Adrenal gland (tissue), 12 donors: ENCODE results near the gene TCF12. TPM values are rescaled to one million over a fixed set of nuclear protein-coding genes. Genes with fewer than 3 reads are reported as not detected.
A peak's percentile ranks its signal among the peaks of the same experiment; 100 is the strongest.

Source experiments
- DNase-seq, 7 donors: peaks; one replicate each; pipeline ENCODE4 v3.0.0-alpha.2; 2019 to 2020
- H3K27ac ChIP-seq, 5 donors: fragments of 200-600 bp; sonication (generic) in 4 of 5; 1 replicate in 3 of 5; 2 replicates in 2 of 5; pipeline versions ENCODE4 v1.5.1 to v1.8.0; 2016 to 2020; ENCODE audit warnings: mild to moderate bottlenecking in 1 of 5
- H3K27me3 ChIP-seq: fragments of 200-600 bp; 2 replicates; pipeline ENCODE4 v1.8.0; 2021
- H3K36me3 ChIP-seq, 2 donors: fragments of 200-600 bp; replicated peaks in 1 of 2; 1 replicate in 1 of 2; 2 replicates in 1 of 2; pipeline versions ENCODE4 v1.5.1 to v1.8.0; 2018 to 2022
- H3K4me1 ChIP-seq, 2 donors: fragments of 200-600 bp; replicated peaks in 1 of 2; 1 replicate in 1 of 2; 2 replicates in 1 of 2; pipeline versions ENCODE4 v1.5.1 to v1.8.0; 2018 to 2021
- H3K4me3 ChIP-seq, 4 donors: fragments of 200-600 bp; sonication (generic) in 3 of 4; one replicate each; pipeline ENCODE4 v1.5.1; 2016 to 2018
- H3K9me3 ChIP-seq, 3 donors: fragments of 200-600 bp; sonication (generic) in 1 of 3; replicated peaks in 1 of 3; 1 replicate in 2 of 3; 2 replicates in 1 of 3; pipeline versions ENCODE4 v1.5.1 to v1.8.0; 2016 to 2021
- POLR2A ChIP-seq, 2 donors: fragments of 450-650 bp; IDR thresholded peaks; one replicate each; pipeline ENCODE4 v1.6.1; 2017; ENCODE audit warnings: antibody characterized with exemption in 2 of 2, mild to moderate bottlenecking in 2 of 2, moderate library complexity in 1 of 2
- WGBS, 4 donors: extraction: QIAGEN DNeasy Blood & Tissue Kit in 2 of 4; methylation state at CpG; one replicate each; pipeline versions ENCODE4 v1.1.5 to v1.1.7; 2013 to 2017; 5-methylcytosine and 5-hydroxymethylcytosine counted together
- intact Hi-C, 2 donors: fragments of 100-400 bp; cut with DNase I; formaldehyde crosslinking; loops; one replicate each; pipeline versions ENCODE4 v1.14.1 to v1.15.0; 2022 to 2023
- polyA plus RNA-seq, 3 donors: library from polyadenylated mRNA; stranded (reverse); fragments of 200-250 nt in 2 of 3; fragments of 350-450 nt in 1 of 3; fragmentation: Illumina TruSeq in 1 of 3; extraction: RNeasy Lipid Tissue Mini Kit (QIAGEN cat#74804) in 1 of 3; gene quantifications; one replicate each; pipeline ENCODE4 v1.2.3, GENCODE V29; 2013 to 2014
- total RNA-seq, 9 donors: library from RNA; depleted of rRNA in 4 of 9; stranded (reverse); fragments of >200 nt in 4 of 9; fragments of 120-200 nt in 1 of 9; fragmentation: NEBNext Ultra II Directional in 1 of 9; extraction: Animal tissue kit (Norgen Biotek cat#: 25700) in 1 of 9; gene quantifications; one replicate each; pipeline versions ENCODE4 v1.1.0 to v1.2.4, GENCODE V29; 2013 to 2023
- TF ChIP-seq, protein P1 (sequence below), 6 experiments: fragments of 450-650 bp in 4 of 6; fragments of 200-600 bp in 2 of 6; sonication (generic) in 1 of 6; IDR thresholded peaks; 1 replicate in 5 of 6; 2 replicates in 1 of 6; pipeline versions ENCODE4 v1.5.1 to v1.8.0; 2016 to 2021; ENCODE audit warnings: antibody characterized with exemption in 6 of 6, mild to moderate bottlenecking in 2 of 6, moderate library complexity in 1 of 6
- donor health status: healthy with polysubstance abuse.
- donor health status: Bipolar disorder and iron deficiency.
- donor health status: DM: yes; HTN: yes; CAD: no.
- donor health status: DM: no; HTN: no; CAD: no.
- donor health status: DM: no; HTN: no; CAD: no.
- donor health status: DM: yes; HTN: yes; CAD: no.

TCF12 gene
- total and polyA plus RNA-seq, 12 donors: 7.6 to 121 (median 75.6) TPM

DNA sequence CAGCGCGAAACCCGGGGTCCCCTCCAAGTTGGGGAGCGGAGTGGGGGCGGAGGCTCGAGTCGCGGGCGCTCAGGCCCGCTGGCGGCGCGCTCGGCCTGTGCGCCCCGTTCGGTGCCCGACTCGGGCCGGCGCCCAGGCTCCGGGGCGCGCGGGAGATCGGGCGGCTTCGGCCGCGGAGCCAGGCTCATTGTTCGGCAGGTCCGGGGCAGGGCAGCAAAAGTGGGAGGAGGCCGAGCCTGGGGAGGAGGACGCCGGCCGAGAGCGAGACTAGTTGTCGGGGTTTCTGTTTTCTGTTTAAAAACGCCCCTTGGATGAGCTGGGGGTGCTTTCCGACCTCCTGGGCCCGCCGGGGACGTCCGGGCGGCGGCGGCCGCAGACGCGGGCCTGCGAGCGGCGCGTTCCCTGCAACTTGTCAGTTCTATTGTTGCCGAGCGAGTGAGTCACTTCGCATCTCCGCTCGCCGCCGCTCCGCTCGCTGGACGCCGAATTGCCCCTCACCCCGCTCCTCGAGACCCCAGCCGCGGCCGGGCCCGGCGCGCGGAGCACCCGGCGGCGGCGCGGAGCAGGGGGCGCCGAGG lies 676 bp downstream of the TCF12 start:
- peaks cover 17 to 49% of the 10 kb centered on the region in 2 donors for H3K4me1 ChIP-seq
- H3K36me3 ChIP-seq: no peaks in the 10 kb centered on the region
- no peaks in the 10 kb centered on the region for H3K9me3 ChIP-seq
- intact Hi-C loops: loop anchor here (10.0 kb wide), 2 partner anchors 216 to 386 kb away; no protein-coding TSS in a partner anchor
- H3K27ac ChIP-seq: peak overlapping the region; percentile 85 to 99 (median 97)
- no peaks in the 10 kb centered on the region for H3K27me3 ChIP-seq
- H3K4me3 ChIP-seq: peak overlapping the region; percentile 30 to 98 (median 65)
- DNase-seq: peak; percentile 61 to 73 (median 70)
- 0 to 1% (median 0%) methylated on average over 2 to 81 of the region's 81 CpGs; no CpG with 5 or more reads in 1 of the 4 donors for WGBS, 4 donors
- peak in 1 of 2 donors; percentile 68 for TF ChIP-seq POLR2A (IDR thresholded peaks at IDR 0.05)
- TF ChIP-seq, protein P1, sequence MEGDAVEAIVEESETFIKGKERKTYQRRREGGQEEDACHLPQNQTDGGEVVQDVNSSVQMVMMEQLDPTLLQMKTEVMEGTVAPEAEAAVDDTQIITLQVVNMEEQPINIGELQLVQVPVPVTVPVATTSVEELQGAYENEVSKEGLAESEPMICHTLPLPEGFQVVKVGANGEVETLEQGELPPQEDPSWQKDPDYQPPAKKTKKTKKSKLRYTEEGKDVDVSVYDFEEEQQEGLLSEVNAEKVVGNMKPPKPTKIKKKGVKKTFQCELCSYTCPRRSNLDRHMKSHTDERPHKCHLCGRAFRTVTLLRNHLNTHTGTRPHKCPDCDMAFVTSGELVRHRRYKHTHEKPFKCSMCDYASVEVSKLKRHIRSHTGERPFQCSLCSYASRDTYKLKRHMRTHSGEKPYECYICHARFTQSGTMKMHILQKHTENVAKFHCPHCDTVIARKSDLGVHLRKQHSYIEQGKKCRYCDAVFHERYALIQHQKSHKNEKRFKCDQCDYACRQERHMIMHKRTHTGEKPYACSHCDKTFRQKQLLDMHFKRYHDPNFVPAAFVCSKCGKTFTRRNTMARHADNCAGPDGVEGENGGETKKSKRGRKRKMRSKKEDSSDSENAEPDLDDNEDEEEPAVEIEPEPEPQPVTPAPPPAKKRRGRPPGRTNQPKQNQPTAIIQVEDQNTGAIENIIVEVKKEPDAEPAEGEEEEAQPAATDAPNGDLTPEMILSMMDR (IDR thresholded peaks at IDR 0.05): no peak

DNA sequence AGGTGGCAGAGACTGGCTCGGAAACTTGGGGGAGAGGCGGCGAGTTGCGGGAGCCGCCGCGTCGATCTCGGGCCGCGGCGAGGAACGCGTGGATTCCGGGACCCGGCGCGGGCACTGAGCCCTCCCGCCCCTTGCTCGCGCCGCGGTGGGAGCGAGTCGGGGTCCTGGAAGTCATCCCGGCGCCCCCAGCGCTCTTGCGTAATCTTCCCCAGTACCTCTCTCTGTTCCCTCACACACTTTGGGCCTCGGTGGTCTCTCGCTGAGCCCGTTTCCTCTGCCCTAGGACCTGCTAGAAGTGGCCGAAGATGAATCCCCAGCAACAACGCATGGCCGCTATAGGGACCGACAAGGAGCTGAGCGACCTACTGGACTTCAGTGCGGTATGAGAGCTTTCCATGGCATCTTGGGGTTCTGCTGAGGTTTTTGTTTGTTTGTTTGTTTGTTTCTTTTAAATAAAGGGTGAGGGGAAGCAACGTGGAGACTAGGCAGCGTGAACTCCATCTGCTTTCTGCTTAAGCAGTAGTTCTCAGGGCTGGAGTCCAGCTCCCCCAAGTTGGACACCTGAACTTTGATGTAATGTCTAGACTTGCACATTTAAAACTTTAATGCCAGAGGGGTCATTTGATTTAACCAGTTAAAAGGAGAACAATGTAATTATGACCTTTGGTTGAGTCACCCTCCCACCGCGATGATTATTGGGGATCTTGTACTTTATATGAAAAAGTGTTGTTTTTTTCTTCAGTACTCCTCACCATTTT lies 1.3 kb downstream of the TCF12 start:
- peak overlapping the region; percentile 30 to 98 (median 65) for H3K4me3 ChIP-seq
- WGBS, 4 donors: 0 to 4% (median 1%) methylated on average over 15 to 42 of the region's 42 CpGs
- TF ChIP-seq, protein P1 (IDR thresholded peaks at IDR 0.05): no peak
- no peak for TF ChIP-seq POLR2A (IDR thresholded peaks at IDR 0.05)
- H3K36me3 ChIP-seq: no peaks in the 10 kb centered on the region
- intact Hi-C loops: loop anchor here (10.0 kb wide), 2 partner anchors 215 to 385 kb away; no protein-coding TSS in a partner anchor
- peak in 6 of 7 donors; percentile 16 to 56 (median 34) for DNase-seq
- H3K27ac ChIP-seq: peak overlapping the region; percentile 85 to 99 (median 97)
- no peaks in the 10 kb centered on the region for H3K9me3 ChIP-seq
- H3K4me1 ChIP-seq: peaks cover 17 to 54% of the 10 kb centered on the region in 2 donors
- no peaks in the 10 kb centered on the region for H3K27me3 ChIP-seq

DNA sequence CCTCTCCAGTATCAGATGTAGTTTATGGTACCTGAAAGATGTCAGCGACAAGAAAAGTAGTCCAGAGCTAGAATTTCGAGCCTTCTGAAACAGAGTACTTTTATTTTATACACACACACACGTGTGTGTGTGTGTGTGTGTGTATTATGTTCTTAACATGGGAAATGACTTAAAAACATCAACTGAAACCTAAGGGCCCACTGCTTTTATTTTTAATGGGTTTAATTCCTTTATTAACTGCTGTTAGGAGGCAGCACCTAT lies 1.9 kb downstream of the TCF12 start:
- H3K27ac ChIP-seq: peak overlapping the region in 1 of 5 donors; percentile 97
- H3K4me3 ChIP-seq: peak overlapping the region in 2 of 4 donors; percentile 93 to 98
- 15 to 27% (median 20%) methylated on average over 3 of the region's 3 CpGs for WGBS, 4 donors
- H3K27me3 ChIP-seq: no peaks in the 10 kb centered on the region
- H3K36me3 ChIP-seq: no peaks in the 10 kb centered on the region
- peaks cover 17 to 54% of the 10 kb centered on the region in 2 donors for H3K4me1 ChIP-seq
- DNase-seq: no peak
- peaks cover 0 to under 1% (median 0%) of the 10 kb centered on the region in 3 donors for H3K9me3 ChIP-seq
- TF ChIP-seq, protein P1 (IDR thresholded peaks at IDR 0.05): no peak
- no peak for TF ChIP-seq POLR2A (IDR thresholded peaks at IDR 0.05)
- intact Hi-C loops: no loop called here

DNA sequence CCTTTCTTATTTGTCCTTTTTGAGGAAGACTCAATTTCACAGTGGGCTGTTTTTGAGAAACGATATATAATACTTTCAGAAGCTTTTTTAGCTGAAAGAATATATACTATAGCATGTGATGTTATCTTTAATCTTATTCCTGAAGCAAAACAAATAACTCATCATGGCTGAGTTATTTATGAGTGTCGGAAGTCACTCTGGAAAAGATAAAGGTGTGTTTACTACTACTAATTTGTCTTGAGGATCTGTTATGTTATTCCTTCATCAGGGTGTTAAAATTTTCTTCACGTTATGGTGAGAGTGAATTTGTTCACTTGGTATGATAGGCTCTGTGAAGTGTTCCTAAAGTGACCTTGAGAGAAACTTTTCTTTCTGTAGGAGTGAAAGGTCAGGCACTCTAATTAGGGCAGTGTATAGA lies 4.7 kb downstream of the TCF12 start:
- intact Hi-C loops: no loop called here
- Histone ChIP-seq H3K36me3 (no peaks in the 10 kb centered on the region), H3K27ac (no peak overlapping the region), H3K9me3 (peaks cover 0 to 4% (median 0%) of the 10 kb centered on the region in 3 donors), H3K4me3 (no peak overlapping the region), H3K4me1 (peaks cover 17 to 54% of the 10 kb centered on the region in 2 donors), H3K27me3 (no peaks in the 10 kb centered on the region)
- WGBS, 4 donors: 54 to 62% (median 56%) methylated on average over 3 of the region's 3 CpGs
- no peak for DNase-seq
- no peak for TF ChIP-seq POLR2A (IDR thresholded peaks at IDR 0.05)
- TF ChIP-seq, protein P1 (IDR thresholded peaks at IDR 0.05): no peak
